Heart right ventricle (tissue), 16 donors: ENCODE results near the gene DCTD. TPM values are rescaled to one million over a fixed set of nuclear protein-coding genes. Genes with fewer than 3 reads are reported as not detected.

Experiments
- ATAC-seq, 8 donors: fragments of 200-7000 bp; cut with Tn5 transposase; one replicate each; pipeline ENCODE4 v1.9.1; 2020; ENCODE audit warnings: mild to moderate bottlenecking in 8 of 8, moderate library complexity in 8 of 8, moderate number of reproducible peaks in 1 of 8
- DNase-seq, 2 donors: peaks; one replicate each; pipeline ENCODE4 v3.0.0-alpha.2; 2020
- H3K27ac ChIP-seq, 10 donors: fragments of 200-600 bp; sonication (generic) in 2 of 10; one replicate each; pipeline versions ENCODE4 v1.5.0 to v1.8.0; 2020 to 2022; ENCODE audit warnings: mild to moderate bottlenecking in 3 of 10
- H3K27me3 ChIP-seq, 7 donors: fragments of 200-600 bp; one replicate each; pipeline ENCODE4 v1.8.0; 2021 to 2022; ENCODE audit warnings: mild to moderate bottlenecking in 2 of 7
- H3K36me3 ChIP-seq, 9 donors: fragments of 200-600 bp; sonication (generic) in 1 of 9; one replicate each; pipeline versions ENCODE4 v1.5.0 to v1.8.0; 2020 to 2022; ENCODE audit warnings: mild to moderate bottlenecking in 2 of 9
- H3K4me1 ChIP-seq, 9 donors: fragments of 200-600 bp; sonication (generic) in 1 of 9; one replicate each; pipeline versions ENCODE4 v1.5.0 to v1.8.0; 2020 to 2022; ENCODE audit warnings: mild to moderate bottlenecking in 4 of 9
- H3K4me3 ChIP-seq, 10 donors: fragments of 200-600 bp; sonication (generic) in 2 of 10; one replicate each; pipeline versions ENCODE4 v1.5.0 to v1.8.0; 2020 to 2022; ENCODE audit warnings: mild to moderate bottlenecking in 7 of 10, moderate library complexity in 2 of 10
- H3K9me3 ChIP-seq, 11 donors: fragments of 200-600 bp in 10 of 11; sonication (generic) in 2 of 11; one replicate each; pipeline versions ENCODE4 v1.5.0 to v1.8.0; 2013 to 2022; ENCODE audit warnings: mild to moderate bottlenecking in 2 of 11, control low read depth in 1 of 11, moderate library complexity in 1 of 11
- CTCF ChIP-seq, 9 donors: fragments of 200-600 bp; sonication (generic) in 2 of 9; IDR thresholded peaks; one replicate each; pipeline versions ENCODE4 v1.5.0 to v1.8.0; 2021 to 2022; ENCODE audit warnings: antibody characterized with exemption in 9 of 9, mild to moderate bottlenecking in 5 of 9, moderate library complexity in 1 of 9
- WGBS, 2 donors: extraction: QIAGEN DNeasy Blood & Tissue Kit; methylation state at CpG; one replicate each; pipeline ENCODE4 v1.1.7; 2013; ENCODE audit warnings: inconsistent platforms in 1 of 2; 5-methylcytosine and 5-hydroxymethylcytosine counted together
- intact Hi-C, 10 donors: fragments of 100-400 bp; cut with DNase I; formaldehyde crosslinking; loops; one replicate each; pipeline versions ENCODE4 v1.11.1 to v1.14.2; 2022
- polyA plus RNA-seq, 2 donors: library from polyadenylated mRNA; stranded (reverse); fragments of 200-250 nt; gene quantifications; one replicate each; pipeline ENCODE4 v1.2.3, GENCODE V29; 2013
- total RNA-seq, 10 donors: library from RNA; stranded (reverse); fragmentation: NEBNext Ultra II Directional in 3 of 10; extraction: Animal tissue kit (Norgen Biotek cat#: 25700) in 3 of 10; gene quantifications; one replicate each; pipeline versions ENCODE4 v1.2.1 to v1.2.4, GENCODE V29; 2021 to 2023
- donor health status: Arrhythmogenic right ventricular cardiomyopathy.
- donor health status: ischemic (EF 13 %, LVEDD 7.1; RV severe dilation, severe dysfunction).
- donor health status: healthy with polysubstance abuse.
- donor health status: DM: no; HTN: yes; CAD: no.
- donor health status: DM: no; HTN: no; CAD: no.
- donor health status: ischemic (EF 25% LVEDD 6.9; RV normal size, moderate dysfunction).
- donor health status: ischemic (EF 25% LVEDD 5.7; RV mildly dilated, moderate dysfunction).
- donor health status: healthy.
- donor health status: DM: yes; HTN: yes; CAD: no.
- donor health status: Ischemic cardiomyopathy.
- donor health status: ischemic (EF 35%, LVEDD 5.7; RV mildly dilated, moderate dysfunction).
- donor health status: nonischemic (EF 11% LVEDD 7.7; RV severe dilation, severe dysfunction).
- donor health status: DM: yes; HTN: yes; CAD: no.
- donor health status: PGD.
- donor health status: ischemic (EF 29% LVEDD 5.4; RV normal size, mild dysfunction).
- donor health status: nonischemic (EF 23%, LVEDD 6.1; RV moderate dilation, normal function).

Gene DCTD
- total and polyA plus RNA-seq, 12 donors = 16.8 to 53.1 (median 38.5) TPM

GRCh38 chr4:182932651-182933050, 15.5 kb upstream of the DCTD start:
- Histone ChIP-seq H3K27me3 (peaks cover 0 to 4% (median 0%) of the 10 kb centered on the region in 7 donors), H3K27ac (no peak overlapping the region), H3K4me1 (no peaks in the 10 kb centered on the region), H3K4me3 (no peak overlapping the region), H3K36me3 (no peaks in the 10 kb centered on the region), H3K9me3 (no peaks in the 10 kb centered on the region)
- intact Hi-C loops = loop anchor here in 2 of 10 donors (10.0 kb wide), 1 partner anchor 472 kb away; no protein-coding TSS in a partner anchor
- DNase-seq = no peak
- no peak for TF ChIP-seq CTCF (IDR thresholded peaks at IDR 0.05)
- no peak for ATAC-seq
- WGBS, 2 donors = 80 to 85% methylated on average over 5 of the region's 5 CpGs

GRCh38 chr4:182931691-182932345, 14.6 kb upstream of the DCTD start:
- Histone ChIP-seq H3K27me3 (peaks cover 0 to 4% (median 1%) of the 10 kb centered on the region in 7 donors), H3K27ac (no peak overlapping the region), H3K4me1 (no peaks in the 10 kb centered on the region), H3K9me3 (no peaks in the 10 kb centered on the region), H3K36me3 (no peaks in the 10 kb centered on the region), H3K4me3 (no peak overlapping the region)
- no peak for ATAC-seq
- intact Hi-C loops = loop anchor here in 2 of 10 donors (10.0 kb wide), 1 partner anchor 473 kb away; no protein-coding TSS in a partner anchor
- TF ChIP-seq CTCF (IDR thresholded peaks at IDR 0.05) = no peak
- no peak for DNase-seq
- WGBS, 2 donors = 86 to 90% methylated on average over 5 of the region's 5 CpGs

DNA sequence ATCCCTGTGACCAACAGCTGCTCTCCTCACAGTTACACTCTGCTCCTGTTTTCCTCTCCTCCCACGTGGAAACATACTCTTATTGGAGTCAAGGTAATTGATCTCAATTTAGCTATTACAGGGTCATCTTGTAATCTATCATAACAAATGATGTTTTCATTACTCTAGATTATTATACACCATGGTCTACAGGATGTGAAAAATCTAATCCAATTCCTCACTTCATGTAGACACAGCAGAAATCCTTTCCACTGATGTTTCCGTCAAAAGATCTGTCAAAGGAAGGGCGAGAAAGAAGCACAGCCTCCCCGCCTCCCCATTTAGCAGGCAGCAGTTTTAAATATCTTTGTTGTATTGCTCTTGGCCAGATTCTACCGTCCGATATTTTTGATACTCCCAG, 13.7 kb upstream of the DCTD start:
- 76 to 80% methylated on average over 6 of the region's 6 CpGs for WGBS, 2 donors
- H3K4me3 ChIP-seq = no peak overlapping the region
- H3K27ac ChIP-seq = no peak overlapping the region
- intact Hi-C loops = loop anchor here in 2 of 10 donors (10.0 kb wide), 1 partner anchor 474 kb away; no protein-coding TSS in a partner anchor
- no peaks in the 10 kb centered on the region for H3K36me3 ChIP-seq
- ATAC-seq (no peak), DNase-seq (no peak)
- H3K9me3 ChIP-seq = no peaks in the 10 kb centered on the region
- TF ChIP-seq CTCF (IDR thresholded peaks at IDR 0.05) = no peak
- no peaks in the 10 kb centered on the region for H3K4me1 ChIP-seq
- H3K27me3 ChIP-seq = peaks cover 0 to 8% (median 4%) of the 10 kb centered on the region in 7 donors

- peaks cover 0 to 8% (median 4%) of the 10 kb centered on the region in 7 donors for H3K27me3 ChIP-seq
- no peak overlapping the region for H3K27ac ChIP-seq
- ATAC-seq = no peak
- 87 to 88% methylated on average over 3 of the region's 3 CpGs for WGBS, 2 donors
- no peaks in the 10 kb centered on the region for H3K36me3 ChIP-seq
- H3K4me1 ChIP-seq = no peaks in the 10 kb centered on the region
- no peak for DNase-seq
- no peak overlapping the region for H3K4me3 ChIP-seq
- intact Hi-C loops = loop anchor here in 1 of 10 donors (5.0 kb wide), 1 partner anchor 452 kb away; no protein-coding TSS in a partner anchor
- H3K9me3 ChIP-seq = no peaks in the 10 kb centered on the region
- TF ChIP-seq CTCF (IDR thresholded peaks at IDR 0.05) = no peak
Measured at GRCh38 chr4:182929296-182929695, 12.1 kb upstream of the DCTD start.
